ENCODE results near the gene HDAC2.
"Not testable (repeated sequence)": the region's sequence is repeated elsewhere in the genome, so short reads cannot be mapped to it uniquely, and the experiment has no call there.

GRCh38 chr6:113982675-113983074 is 11.7 kb upstream of the HDAC2 start:
- not testable (repeated sequence) for TF ChIP-seq EZH2phosphoT487 (IDR thresholded peaks at IDR 0.05; ENCODE audit: borderline replicate concordance, low read length); CTCF (conservative IDR thresholded peaks at IDR 0.05; ENCODE audit: low read depth, low read length)

Data from PC-3 (cell line).